DLD1 (cell line): ENCODE data around the gene AP3S2.
"Not testable (repeated sequence)": the region's sequence is repeated elsewhere in the genome, so short reads cannot be mapped to it uniquely, and the experiment has no call there.

Source experiments
- in situ Hi-C: cut with HindIII; loops from 2 replicates; pipeline ENCODE4 v1.10.0; 2017; ENCODE audit warnings: low sequenced_read_pairs

The AP3S2 gene

DNA sequence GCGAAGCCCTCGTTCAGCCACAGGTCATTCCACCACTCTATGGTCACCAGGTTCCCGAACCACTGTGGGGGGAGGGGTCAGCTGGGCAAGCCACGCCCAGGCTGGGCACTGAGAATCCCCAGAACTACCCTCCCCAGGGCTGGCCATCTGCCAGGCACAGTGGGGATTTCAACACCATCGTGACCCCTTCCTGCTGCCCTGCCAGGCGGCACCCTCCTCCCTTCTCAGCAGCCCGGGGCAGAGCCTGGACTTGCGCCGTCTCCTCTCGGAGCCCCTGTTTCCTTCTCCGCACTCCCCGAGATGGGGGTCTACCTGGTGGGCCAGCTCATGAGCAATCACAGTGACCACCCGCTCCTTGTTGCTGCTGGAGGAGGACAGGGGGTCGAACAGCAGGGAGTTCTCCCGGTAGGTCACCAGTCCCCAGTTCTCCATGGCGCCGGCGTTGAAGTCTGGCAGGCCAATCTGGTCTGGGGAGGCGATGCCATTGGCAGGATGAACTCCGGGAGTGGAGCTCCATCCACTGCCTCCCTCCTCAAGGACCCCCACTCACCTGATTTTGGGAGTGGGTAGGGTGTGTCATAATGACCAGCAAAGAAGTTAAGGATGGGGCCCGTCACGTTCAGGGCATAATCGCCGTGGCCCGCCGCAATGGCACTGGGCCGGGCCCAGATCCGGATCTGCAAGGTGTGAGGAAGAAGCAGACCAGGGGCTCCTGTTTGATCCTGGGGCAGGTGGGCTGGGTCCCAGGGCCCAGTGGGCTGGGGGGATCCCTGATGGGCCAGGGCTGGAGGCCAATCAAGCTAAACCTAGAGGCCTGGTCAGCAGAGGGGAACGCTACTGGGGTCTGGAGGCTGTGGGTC is 89.6 kb downstream of the AP3S2 start:
- in situ Hi-C loops, result no loop called here

DNA sequence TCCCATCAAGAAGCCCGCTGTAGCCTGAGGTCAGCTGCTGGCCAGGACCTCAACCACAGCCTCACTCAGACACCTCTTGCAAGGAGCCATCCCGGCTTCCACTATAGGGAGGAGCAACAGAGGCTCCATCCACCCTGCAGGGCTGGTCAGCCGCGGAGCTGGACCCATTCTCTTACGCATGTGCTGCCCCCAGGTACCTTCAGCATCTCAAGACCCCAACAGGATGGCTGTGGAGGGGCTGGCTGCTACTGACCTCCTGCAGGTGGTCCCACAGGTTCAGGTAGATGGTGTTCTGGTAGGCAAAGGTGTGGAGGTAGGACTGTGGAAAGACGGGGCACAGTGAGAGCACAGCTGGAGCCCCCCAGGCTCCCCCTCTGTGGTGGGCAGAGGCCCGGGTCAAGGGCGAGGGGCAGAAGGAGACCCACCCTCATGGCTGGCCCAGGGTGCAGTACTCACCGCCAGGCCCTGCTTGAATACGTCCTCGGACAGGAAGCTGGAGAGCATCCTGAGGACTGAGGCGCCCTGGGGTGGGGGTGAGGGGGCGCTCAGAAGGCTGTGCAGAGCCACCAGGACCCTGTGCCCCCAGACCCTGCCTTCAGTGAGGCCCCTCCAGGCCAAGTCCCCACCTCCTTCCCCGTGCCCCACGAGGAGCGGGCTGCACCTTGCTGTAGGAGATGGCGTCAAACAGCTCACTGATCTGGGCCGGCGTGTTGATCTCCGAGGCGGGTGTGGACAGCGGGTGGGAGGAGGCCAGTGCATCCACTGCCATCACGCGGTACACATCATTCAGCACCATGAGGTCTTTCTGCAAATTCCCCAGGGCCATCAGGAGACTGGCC is 90.6 kb downstream of the AP3S2 start:
- in situ Hi-C loops, result no loop called here

DNA sequence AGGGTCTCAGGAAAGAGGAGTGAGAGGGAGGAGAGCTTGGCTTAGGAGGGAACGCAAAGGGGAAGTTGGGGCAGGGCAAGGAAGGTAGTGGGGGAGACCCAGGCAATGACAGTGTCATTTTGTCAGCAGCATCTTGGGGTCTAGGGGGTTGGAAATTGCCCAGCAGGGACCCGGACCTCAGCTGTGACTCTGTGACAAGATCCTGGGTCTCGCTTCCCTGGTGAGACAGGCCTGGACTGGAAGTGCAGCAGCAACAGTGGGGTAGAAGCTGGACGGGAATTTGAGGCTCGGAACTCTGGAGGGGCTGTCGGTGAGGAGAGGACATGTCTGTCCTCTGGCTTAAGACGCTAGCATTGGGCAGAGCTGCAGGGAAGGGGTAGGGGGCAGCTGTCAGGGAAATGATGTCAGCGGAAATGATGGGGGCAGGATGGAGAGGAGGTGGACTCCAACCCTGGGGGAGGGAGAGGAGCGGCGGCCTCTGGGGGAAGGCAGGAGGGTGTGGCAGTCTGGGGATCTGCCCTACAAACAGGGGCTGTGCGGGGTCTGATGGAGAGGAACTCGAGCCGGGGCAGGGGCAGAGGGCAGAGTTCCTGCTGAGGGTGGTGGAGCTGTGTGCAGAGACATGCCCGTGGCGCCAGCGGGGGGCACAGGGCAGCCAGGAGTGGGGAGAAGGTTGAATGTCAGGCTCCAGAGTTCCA is 91.4 kb downstream of the AP3S2 start:
- in situ Hi-C loops, result no loop called here

DNA sequence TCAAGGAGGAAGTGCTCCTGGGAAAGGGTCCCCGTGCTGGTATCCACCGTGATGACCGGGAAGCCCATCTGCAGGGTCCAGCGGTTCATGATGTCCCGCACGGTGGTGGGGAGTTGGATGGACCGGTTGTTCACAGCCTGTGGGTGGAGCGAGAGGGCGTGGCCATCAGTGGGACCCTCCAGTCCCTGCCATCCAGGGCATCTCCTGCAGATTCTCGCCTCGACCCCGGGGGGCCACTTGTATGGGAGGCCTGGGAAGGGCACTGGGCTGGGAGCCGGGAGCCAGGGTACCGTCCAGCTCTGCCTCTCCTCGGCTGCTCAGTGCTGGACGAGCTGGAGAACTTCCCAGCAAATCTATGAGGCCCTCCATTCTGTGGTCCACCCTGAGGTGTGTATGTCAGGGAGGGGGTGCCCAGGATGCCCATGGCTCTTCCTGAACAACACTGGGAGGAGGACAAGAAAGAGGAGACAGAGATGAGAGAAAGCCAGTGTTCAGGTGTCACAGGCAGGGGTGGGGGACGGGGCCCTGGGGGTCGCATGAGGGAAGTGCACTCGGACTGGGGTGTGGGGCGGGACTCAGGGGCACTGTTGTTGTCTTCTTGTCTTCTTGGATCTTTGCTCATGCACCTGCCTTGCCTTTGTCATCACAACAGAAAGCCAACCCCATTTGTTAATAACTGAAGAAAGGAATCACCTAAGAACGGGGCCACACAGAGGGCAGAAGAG is 92.2 kb downstream of the AP3S2 start:
- in situ Hi-C loops, result no loop called here

DNA sequence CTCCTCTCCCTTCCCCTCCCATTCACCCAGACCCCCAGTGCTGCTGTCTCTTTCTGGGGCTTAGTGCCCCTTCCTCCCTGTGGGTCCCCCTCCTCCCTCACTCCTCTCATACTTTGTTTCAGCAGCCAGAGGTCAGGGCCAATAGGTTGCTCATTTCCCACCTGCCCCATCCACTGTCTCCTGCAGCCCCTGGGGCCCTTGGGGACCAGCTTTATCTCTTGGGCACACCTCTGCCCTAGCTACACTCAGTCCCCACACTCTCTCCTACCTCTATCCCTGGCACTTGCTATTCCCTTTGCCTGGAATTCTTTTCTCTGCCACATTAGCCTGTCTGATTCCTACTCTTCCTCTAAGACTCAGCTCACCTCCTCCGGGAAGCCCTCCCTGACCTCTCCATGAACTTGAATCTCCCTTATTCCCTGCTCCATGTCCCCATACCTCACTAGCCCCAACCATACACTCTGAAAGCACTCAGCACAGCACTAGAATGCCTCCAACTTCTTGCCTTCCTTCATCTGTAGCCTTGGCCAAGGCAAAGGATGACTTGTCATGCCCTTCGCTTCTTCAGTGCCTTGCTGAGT is 93.8 kb downstream of the AP3S2 start:
- in situ Hi-C loops, result no loop called here

DNA sequence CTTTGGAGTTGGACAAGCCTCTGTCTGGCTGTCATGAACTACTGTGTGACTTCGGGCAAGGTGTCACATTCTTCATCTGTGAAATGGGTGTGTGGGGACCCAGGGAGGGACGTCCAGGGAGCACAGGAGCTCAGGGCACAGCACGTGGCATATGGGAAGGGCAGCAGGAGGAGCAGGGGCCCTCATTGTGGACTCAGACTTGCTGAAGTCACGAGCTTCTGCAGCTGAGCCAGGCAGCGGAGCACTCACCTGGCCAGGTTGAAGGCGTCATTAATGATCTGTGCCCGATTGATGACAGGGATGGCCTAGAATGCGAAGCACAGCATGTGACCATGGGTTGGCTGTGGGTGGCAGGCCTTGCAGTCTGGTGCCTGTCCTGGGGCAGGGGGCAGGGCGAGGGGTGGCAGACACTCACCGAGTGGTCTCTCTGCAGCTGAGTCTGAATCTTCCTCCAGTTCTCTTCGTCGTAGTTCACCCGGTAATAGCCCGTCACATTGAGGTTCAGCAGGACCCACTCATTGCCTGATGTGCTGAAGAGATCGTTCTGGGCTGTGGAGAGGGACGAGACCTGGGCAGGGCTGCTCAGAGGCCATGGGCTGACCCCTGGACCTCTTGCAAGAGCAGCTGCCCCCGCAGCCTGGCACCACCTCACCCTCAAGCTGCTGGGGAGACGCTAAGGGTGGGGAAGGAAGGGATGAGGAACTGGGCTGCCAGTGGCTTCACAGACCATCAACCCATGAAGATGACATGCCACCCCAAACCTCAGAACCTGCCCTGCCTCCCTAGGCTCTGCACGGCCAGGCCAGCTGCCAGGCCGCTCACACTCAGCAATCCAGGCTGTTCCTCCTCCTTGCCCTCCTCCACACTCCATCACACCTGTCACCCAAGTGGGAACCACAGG is 94.5 kb downstream of the AP3S2 start:
- in situ Hi-C loops, result no loop called here

DNA sequence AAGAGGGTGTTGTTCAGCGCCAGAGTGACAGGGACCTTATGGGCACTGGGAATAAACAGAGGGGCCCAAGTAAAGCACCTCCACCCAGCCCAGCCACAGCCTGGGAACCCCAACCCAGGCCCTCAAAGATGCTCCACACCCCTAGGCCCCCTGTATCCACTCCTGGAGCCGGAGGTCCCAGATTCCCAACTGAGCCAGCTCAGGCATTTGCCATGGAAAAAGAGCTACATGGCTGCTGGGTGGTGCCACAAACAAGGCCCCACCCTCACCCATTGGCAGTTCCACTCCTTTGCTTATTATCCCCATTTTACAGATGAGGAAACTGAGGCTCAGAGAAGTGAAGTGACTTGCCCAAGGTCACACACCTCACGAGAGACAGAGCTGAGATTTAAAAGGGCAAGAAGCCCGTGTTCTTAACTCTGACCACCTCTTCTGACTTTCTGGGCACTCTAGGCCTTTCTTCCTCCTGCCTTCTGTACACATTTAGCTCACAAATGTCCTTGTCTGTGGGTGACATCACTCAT is 96.1 kb downstream of the AP3S2 start:
- in situ Hi-C loops, result no loop called here

DNA sequence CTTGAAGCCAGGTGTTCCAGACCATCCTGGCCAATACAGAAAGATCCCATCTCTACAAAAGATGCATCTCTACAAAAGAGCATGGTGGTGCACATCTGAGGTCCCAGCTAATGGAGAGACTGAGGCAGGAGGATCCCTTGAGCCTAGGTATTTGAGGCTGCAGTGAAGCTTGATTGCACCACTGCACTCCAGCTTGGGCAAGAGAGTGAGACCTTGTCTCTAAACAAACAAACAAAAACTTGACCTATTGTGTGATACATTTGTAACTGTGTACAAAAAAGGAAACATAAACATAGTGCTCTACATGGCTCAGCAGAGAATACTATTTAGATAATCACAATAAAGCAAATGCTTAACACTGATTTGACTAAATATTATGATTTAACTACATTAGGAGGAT is 97.8 kb downstream of the AP3S2 start:
- in situ Hi-C loops, result no loop called here

DNA sequence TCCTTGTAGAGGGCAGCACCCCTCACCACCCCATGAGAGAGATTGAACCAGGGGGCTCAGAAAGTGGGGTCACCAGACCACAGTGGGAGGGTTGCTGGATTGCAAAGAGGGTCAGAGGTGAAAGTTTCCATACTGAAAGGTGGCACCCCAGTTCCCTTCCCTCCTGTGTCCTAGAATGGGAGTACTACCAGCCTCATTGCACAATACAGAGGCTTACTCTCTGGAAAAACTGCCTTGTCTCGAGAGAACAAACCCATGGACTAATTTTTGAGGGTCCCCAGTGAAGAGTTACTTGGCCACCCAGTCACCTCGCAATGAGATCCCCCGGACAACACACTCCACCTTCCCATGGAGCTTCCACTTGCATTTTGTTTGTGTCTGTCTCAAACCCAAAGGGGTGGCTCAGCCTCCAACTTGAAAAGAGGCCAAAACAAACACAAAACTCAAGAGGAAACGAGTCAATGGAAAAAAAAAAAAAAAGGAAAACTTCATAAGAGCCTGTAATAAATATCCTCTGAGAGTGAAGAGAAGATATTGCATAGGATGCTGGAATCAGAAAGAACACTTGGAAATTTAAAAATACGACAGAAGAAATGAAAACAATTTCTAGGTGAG is 99.1 kb downstream of the AP3S2 start:
- in situ Hi-C loops, result no loop called here

DNA sequence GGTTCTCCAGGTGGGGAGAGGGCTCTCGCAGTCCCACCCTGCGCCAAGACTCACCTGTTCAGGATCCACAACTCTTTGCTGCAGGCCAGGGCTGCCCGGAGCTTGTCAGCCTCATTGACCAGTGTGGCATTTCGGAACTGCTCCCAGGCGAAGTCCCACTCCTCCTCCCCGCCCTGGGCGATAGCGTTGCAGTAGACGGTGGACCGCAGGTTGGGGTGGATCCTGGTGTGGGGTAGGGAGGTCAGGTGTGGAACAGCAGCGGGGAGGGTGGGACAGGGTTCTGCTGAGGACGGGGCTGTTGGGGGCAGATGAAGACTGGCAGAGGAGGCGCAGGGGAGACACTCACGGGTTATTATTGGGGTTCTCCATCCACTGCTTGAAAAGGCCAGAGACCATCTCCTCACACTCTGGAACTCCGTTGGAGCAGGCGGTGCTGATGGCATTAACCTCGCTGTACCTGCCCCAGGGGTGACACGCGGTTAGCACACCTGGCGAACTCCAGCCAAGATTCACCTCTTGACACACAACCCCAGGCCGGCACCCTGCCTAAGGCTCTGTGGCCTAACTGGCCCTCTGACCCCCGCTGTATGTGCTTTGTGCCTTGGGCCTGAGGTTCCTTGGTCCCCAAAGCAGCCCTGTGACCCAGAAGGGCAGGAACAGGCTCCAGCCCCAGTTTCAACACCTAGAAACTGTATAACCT is 101.5 kb downstream of the AP3S2 start:
- in situ Hi-C loops, result no loop called here

DNA sequence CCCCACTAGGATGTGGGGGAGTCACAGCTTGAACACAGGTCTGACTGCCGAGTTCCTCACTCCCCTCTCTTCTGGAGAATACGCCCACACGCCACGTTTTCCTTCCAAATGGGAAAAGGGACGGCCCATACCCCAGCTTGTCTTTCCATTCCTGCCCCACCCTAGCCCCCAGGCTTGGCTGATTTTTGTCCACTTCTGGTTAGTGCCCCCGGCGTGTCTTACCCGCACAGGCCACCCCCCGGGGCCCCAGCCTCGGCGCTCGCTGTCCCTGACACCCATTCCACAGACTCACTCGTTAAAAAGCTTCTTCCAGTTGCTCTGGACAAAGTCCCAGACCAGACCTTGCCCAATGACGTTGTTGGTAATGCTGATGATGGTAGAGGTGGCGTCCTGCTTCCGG is 103.1 kb downstream of the AP3S2 start:
- in situ Hi-C loops, result no loop called here

DNA sequence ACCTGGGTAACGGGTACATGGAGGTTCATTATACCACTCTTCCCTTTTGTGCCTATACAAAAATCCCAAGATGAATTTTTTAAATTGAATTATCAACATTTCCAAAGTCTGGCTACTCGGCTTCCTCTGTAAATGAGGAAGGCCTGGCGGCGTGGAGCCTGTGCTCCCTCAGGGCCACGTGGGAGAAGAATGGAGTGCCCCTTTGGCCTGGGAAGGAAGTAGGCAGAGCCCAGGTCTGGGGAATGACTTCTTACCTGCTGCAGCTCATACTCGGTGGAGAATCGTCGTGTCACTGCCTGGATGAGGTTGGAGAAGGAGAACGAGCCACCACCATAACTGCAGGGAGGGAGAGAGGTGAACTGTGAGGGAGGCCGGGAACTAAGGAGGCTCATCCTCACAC is 103.6 kb downstream of the AP3S2 start:
- in situ Hi-C loops, result no loop called here

DNA sequence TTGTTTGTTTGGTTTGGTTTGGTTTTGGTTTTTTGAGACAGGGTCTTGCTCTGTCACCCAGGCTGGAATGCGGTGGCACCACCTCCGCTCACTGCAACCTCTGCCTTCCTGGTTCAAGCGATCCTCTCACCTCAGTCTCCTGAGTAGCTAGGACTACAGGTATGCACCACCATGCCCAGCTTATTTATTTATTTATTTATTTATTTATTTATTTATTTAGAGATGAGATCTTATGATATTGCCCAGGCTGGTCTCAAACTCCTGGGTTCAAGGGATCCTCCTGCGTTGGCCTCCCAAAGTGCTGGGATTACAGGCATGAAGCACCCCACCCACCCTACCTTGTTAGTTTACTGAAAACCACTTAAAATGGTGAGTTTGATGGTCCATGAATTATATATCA is 105.2 kb downstream of the AP3S2 start:
- in situ Hi-C loops, result not testable (repeated sequence)

DNA sequence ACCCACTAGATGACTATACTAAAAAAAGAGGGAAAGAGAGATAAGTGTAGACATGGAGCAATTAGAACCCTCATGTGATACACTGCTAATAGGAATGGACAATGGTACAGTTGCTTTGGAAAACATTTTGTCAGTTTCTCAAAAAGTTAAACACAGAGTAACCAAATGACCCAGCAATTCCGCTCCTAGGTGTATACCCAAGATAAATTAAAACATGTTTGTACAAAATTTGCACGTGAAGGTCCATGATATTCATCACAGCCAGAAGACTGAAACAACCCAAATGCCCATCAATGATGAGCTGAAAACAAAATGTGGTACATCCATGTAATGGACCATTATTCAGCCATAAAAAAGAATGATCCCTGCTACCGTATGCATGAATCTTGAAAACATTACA is 105.8 kb downstream of the AP3S2 start:
- in situ Hi-C loops, result no loop called here

DNA sequence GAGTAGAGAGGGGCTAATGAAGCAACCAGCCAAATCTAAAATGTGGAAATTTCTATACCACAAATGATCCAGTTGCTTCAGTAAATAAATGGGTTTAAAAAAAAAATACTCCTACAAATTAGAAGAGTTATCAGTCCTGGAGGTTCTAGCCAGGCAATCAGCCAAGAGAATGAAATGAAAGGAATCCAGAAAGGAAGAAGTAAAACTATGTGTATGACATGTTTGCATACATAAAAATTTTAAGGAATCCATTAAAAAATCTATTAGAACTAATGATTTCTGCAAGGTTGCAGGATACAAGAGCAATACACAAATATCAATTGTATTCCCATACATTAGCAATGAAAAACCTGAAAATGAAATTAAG is 108.0 kb downstream of the AP3S2 start:
- in situ Hi-C loops, result no loop called here

DNA sequence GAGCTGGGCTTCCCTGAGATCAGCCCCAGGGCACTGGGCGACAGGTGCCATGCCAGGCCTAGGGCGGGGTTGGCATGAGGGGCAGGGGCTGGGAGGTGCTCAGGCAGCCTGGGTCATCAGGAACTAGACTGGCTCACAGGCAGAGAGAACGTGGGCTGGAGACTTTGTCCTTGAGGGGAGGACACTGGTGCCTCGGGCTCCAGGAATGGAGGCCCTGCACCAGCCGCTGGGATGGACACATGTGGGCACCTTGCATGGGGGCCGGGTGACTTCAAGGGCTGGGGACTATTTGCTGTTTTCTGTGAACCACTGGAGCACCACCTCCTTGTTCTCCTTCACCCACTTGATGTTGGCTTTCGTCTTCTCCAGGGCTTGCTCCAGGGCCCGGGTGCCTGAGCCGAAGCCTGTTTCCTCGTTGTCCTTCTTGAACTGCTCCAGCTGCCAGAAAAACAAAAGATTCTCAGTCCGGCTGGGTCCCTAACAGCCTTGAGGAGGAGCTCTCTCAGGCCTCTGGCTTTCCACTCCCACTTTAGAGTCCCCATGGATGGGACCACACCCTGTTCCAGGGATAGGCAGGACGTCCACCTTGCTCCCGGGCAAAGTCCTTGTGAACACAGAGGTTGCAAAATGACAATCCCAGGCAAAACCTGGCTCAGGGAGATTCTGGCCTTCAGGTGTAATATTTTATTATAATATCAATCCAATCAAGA is 108.6 kb downstream of the AP3S2 start:
- in situ Hi-C loops, result no loop called here

DNA sequence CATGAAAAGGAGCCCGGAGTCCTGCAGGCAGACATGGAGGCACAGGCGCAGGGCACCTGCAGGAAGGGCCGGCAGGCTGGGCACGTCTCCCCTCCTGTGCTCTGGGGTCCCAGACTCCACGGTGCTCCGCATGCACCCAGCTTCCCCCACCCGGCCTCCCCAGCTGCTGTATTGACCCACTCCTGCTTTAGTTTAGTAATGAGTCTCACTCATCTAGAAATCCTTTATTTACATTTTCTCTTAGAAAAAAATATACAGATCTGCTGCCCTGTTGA is 109.2 kb downstream of the AP3S2 start:
- in situ Hi-C loops, result no loop called here
